Measurements from ENCODE around the gene APOBEC3B.
"Not testable (repeated sequence)": the region's sequence is repeated elsewhere in the genome, so short reads cannot be mapped to it uniquely, and the experiment has no call there.

Gene APOBEC3B

DNA sequence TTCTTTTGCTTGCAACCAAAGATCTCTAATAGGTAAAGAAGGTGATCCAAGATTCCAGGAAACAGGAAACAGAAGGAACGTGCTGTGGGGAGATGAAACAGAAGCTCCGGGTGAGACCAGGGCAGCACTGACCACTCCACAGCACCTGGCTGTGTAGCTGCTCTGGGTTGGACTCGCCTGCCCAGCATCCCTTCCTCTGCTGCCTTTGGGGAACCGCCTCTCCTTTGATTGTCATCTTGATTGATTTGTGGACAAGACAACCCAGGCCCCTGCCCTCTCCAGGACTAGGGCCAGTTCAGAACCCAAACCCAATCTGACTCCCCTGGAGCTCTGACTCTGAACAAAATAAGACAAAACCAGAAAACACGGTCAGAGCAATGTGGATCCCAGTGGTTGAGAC, 39.4 kb upstream of the APOBEC3B start:
- 93 to 95% methylated on average over 4 of the region's 5 CpGs for WGBS, 2 experiments (ENCODE audit: insufficient coverage in 2 of 2)
- Histone ChIP-seq H3K9me3 (ENCODE audit: control insufficient read depth, low read length) (no peaks in the 10 kb centered on the region), H3K4me1 (ENCODE audit: control insufficient read depth, insufficient read depth, low read length, poor library complexity, severe bottlenecking) (no peaks in the 10 kb centered on the region), H3K36me3 (ENCODE audit: control insufficient read depth, insufficient read depth, low read length) (no peaks in the 10 kb centered on the region), H3K27ac (ENCODE audit: low read depth, low read length, severe bottlenecking) (no peak overlapping the region), H3K4me3 (ENCODE audit: extremely low read depth, insufficient read depth, low read length, poor library complexity, severe bottlenecking) (no peak overlapping the region)

DNA sequence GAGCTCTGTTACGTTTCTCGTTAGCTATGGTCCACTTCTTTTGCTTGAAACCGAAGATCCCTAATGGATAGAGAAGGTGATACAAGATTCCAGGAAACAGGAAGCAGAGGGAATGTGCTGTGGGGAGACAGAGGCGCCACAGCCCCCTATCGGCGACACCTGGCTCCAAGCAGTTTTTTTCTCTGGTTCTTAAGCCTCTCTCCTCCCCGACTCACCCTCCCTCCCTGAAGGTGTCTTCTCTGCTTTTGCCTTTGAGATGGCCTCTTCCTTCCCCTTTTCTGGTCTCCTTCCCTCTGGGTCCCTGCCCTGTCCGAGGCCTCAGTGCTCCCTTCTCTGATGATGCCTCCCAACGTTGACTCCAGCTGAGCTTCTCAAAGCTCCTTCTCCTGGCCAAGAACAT, 38.9 kb upstream of the APOBEC3B start:
- no peak overlapping the region for H3K27ac ChIP-seq (ENCODE audit: low read depth, low read length, severe bottlenecking)
- no peaks in the 10 kb centered on the region for H3K4me1 ChIP-seq (ENCODE audit: control insufficient read depth, insufficient read depth, low read length, poor library complexity, severe bottlenecking)
- 79 to 83% methylated on average over 5 to 8 of the region's 9 CpGs for WGBS, 2 experiments (ENCODE audit: insufficient coverage in 2 of 2)
- no peak overlapping the region for H3K4me3 ChIP-seq (ENCODE audit: extremely low read depth, insufficient read depth, low read length, poor library complexity, severe bottlenecking)
- no peaks in the 10 kb centered on the region for H3K36me3 ChIP-seq (ENCODE audit: control insufficient read depth, insufficient read depth, low read length)
- no peaks in the 10 kb centered on the region for H3K9me3 ChIP-seq (ENCODE audit: control insufficient read depth, low read length)

DNA sequence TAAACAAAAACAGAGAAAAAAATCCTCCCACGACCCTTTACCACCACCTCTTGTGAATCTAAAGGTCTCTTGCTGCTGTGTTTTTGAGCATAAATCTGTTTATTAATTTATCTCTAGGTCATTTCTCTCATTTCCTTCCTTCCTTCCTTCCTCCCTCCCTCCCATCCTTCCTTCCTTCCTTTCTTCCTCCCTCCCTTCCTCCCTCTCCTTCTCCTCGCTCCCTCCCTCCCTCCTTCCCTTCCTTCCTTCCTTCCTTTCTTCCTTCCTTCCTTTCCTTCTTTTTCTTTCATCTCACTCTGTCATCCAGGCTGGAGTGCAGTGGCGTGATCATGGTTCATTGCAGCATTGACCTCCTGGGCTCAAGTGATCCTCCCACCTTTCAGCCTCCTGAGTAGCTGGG, 38.3 kb upstream of the APOBEC3B start:
- Histone ChIP-seq H3K9me3 (ENCODE audit: control insufficient read depth, low read length) (no peaks in the 10 kb centered on the region), H3K4me3 (ENCODE audit: extremely low read depth, insufficient read depth, low read length, poor library complexity, severe bottlenecking) (no peak overlapping the region), H3K27ac (ENCODE audit: low read depth, low read length, severe bottlenecking) (no peak overlapping the region), H3K36me3 (ENCODE audit: control insufficient read depth, insufficient read depth, low read length) (no peaks in the 10 kb centered on the region), H3K4me1 (ENCODE audit: control insufficient read depth, insufficient read depth, low read length, poor library complexity, severe bottlenecking) (no peaks in the 10 kb centered on the region)
- WGBS, 2 experiments (ENCODE audit: insufficient coverage in 2 of 2), result 96% methylated on average over 2 of the region's 3 CpGs; no CpG with 5 or more reads in 1 of the 2 experiments

DNA sequence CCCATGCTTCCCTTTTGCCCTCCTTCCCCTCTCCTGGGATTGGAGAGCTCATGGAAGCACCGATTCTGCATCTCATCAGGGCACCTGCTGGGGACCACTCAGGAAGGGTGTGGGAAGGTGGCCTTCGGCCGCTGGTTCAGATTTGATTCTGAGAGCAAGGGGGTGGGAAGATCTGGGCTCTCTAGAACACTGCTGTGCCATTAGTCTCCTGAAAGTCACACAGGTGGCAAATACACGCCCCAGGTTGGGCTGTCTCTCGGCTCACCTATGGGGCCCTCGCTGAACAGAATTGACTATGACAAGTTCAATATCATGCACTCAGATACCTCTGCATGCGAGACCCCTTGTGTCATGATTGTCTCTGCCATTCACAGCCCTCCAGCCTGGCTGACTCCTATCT, 37.5 kb upstream of the APOBEC3B start:
- 91 to 100% methylated on average over 6 to 7 of the region's 7 CpGs for WGBS, 2 experiments (ENCODE audit: insufficient coverage in 2 of 2)
- no peaks in the 10 kb centered on the region for H3K36me3 ChIP-seq (ENCODE audit: control insufficient read depth, insufficient read depth, low read length)
- H3K4me1 ChIP-seq (ENCODE audit: control insufficient read depth, insufficient read depth, low read length, poor library complexity, severe bottlenecking), result no peaks in the 10 kb centered on the region
- H3K9me3 ChIP-seq (ENCODE audit: control insufficient read depth, low read length), result no peaks in the 10 kb centered on the region
- H3K4me3 ChIP-seq (ENCODE audit: extremely low read depth, insufficient read depth, low read length, poor library complexity, severe bottlenecking), result no peak overlapping the region
- no peak overlapping the region for H3K27ac ChIP-seq (ENCODE audit: low read depth, low read length, severe bottlenecking)

DNA sequence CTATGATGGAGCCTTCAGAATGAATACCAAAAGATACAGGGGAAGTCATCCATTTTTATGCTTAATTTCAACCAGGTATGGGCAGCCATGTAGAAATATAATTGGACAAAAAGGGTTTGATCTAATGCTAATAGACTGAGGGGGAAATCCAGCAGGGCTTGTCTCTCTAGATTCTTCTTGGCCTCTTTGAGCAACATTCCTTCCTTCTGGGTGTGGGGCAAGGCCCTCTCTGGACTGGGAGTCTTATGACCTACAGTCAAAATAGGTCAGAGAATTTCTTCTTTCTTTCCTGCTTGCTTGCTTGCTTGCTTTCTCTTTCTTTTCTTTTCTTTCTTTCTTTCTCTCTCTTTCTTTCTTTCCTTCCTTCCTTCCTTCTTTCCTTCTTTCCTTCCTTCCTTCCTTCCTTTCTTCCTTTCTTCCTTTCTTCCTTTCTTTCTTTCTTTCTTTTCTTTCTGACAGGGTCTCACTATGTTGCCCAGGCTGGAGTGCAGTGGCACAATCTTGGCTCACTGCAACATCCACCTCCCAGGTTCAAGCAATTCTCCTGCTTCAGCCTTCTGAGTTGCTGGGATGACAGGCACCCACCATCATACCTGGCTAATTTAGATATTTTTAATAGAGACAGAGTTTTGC, 36.3 kb upstream of the APOBEC3B start:
- not testable (repeated sequence) for H3K27ac ChIP-seq (ENCODE audit: low read depth, low read length, severe bottlenecking); H3K9me3 ChIP-seq (ENCODE audit: control insufficient read depth, low read length); H3K36me3 ChIP-seq (ENCODE audit: control insufficient read depth, insufficient read depth, low read length); H3K4me3 ChIP-seq (ENCODE audit: extremely low read depth, insufficient read depth, low read length, poor library complexity, severe bottlenecking); H3K4me1 ChIP-seq (ENCODE audit: control insufficient read depth, insufficient read depth, low read length, poor library complexity, severe bottlenecking)

DNA sequence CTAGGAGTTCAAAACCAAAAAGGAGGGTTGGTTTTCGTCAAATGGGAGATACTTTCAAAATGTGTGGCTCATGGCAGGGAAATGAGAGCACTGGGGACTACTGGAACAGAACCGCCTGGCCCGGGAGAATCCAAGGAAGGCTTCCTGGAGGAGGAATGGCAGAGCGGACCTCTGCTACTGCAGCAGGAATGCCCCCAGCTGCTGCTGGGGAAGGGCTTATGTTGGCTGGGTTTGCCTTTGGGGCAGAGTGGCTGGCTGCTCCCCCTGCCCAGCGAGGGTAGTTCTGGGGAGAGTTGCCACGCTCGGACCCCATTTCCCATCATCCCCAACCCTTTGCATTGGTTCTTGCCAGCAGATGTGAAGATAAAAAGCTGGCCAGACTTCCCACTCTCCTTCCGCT, 35.4 kb upstream of the APOBEC3B start:
- Histone ChIP-seq H3K4me3 (ENCODE audit: extremely low read depth, insufficient read depth, low read length, poor library complexity, severe bottlenecking) (no peak overlapping the region), H3K36me3 (ENCODE audit: control insufficient read depth, insufficient read depth, low read length) (no peaks in the 10 kb centered on the region), H3K4me1 (ENCODE audit: control insufficient read depth, insufficient read depth, low read length, poor library complexity, severe bottlenecking) (no peaks in the 10 kb centered on the region), H3K9me3 (ENCODE audit: control insufficient read depth, low read length) (no peaks in the 10 kb centered on the region), H3K27ac (ENCODE audit: low read depth, low read length, severe bottlenecking) (no peak overlapping the region)
- WGBS, 2 experiments (ENCODE audit: insufficient coverage in 2 of 2), result 88 to 89% methylated on average over 6 to 8 of the region's 8 CpGs

DNA sequence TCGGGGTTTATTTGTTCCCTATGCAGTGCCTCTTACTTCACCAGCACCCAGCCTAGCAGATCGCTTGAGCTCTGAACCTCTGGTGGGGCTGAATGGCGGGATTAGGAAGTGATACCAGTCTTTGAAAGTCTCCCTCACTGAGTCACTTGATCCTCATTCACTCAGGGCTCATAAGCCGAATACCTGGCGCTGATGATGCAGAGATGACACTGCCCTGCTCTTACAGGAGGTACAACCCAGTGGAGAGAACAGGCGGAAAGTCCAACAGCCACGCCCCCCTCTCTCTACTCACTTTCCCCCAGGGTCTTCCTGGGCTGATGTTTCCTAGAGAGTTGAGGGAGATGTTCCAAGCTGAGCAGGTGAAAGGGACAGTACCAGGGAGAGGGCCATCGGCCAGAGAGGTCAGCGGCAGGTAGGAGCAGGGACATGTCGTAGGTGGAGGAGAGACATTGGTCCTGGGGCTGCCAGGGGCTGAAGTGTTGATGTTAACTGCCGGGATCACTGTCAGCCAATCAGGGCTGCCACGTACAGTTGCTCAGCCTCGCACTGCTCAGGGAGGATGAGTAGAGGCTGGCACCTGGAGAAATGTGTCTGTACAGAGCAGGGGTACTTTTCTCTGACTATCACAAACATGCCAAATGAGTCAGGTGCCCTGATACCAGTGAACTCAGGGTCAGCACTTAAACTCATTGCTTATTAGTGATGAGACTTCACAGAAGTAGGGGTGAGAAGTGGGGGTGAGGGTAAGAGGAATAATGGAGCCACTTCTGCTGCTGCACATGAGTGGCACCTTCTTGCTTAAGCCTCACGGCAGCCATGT, 34.6 kb upstream of the APOBEC3B start:
- no peaks in the 10 kb centered on the region for H3K9me3 ChIP-seq (ENCODE audit: control insufficient read depth, low read length)

DNA sequence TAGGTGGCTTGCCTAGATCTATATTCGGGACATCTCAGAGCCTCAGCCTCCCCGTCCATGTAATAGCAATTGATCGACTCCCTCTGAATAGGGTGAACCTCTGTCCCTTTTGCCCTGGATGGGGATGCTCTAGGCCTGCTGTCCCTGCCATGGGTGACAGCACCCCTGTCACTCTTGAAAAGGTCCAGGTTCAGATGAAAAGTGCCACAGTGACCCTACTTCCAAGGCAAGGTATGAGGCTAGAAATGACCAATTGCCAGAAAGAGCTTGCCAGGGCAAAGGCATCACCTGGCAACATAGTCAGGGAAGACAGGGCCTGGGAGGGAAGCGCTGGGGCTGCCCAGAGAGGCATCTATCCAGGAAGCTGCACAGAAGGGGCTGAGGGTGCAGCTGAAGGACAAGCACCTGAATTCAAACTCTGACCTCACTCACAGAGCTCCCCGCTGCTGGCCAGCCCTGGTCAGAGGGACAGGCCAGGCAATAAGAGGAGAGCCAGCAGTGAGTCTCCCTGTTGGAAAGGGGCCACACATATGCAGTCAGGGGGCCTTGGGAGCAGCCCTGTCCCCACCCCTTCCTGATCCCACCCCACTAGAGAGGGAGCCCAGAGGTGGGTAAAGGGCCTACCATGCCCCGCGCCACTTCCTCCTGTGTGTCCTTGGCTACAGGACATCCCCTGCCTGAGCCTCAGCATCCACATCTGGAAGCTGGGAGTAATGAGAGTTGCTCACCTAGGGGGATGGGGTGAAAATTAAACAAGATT, 33.8 kb upstream of the APOBEC3B start:
- Histone ChIP-seq H3K4me1 (ENCODE audit: control insufficient read depth, insufficient read depth, low read length, poor library complexity, severe bottlenecking) (no peaks in the 10 kb centered on the region), H3K4me3 (ENCODE audit: extremely low read depth, insufficient read depth, low read length, poor library complexity, severe bottlenecking) (no peak overlapping the region)
- WGBS, 2 experiments (ENCODE audit: insufficient coverage in 2 of 2), result 83 to 93% methylated on average over 5 of the region's 7 CpGs

More for the DNA sequence above, 34.6 kb upstream of the APOBEC3B start:
- Histone ChIP-seq H3K4me3 (ENCODE audit: extremely low read depth, insufficient read depth, low read length, poor library complexity, severe bottlenecking) (no peak overlapping the region), H3K36me3 (ENCODE audit: control insufficient read depth, insufficient read depth, low read length) (no peaks in the 10 kb centered on the region), H3K4me1 (ENCODE audit: control insufficient read depth, insufficient read depth, low read length, poor library complexity, severe bottlenecking) (no peaks in the 10 kb centered on the region), H3K27ac (ENCODE audit: low read depth, low read length, severe bottlenecking) (no peak overlapping the region)
- WGBS, 2 experiments (ENCODE audit: insufficient coverage in 2 of 2), result 84 to 92% methylated on average over 10 to 11 of the region's 14 CpGs

DNA sequence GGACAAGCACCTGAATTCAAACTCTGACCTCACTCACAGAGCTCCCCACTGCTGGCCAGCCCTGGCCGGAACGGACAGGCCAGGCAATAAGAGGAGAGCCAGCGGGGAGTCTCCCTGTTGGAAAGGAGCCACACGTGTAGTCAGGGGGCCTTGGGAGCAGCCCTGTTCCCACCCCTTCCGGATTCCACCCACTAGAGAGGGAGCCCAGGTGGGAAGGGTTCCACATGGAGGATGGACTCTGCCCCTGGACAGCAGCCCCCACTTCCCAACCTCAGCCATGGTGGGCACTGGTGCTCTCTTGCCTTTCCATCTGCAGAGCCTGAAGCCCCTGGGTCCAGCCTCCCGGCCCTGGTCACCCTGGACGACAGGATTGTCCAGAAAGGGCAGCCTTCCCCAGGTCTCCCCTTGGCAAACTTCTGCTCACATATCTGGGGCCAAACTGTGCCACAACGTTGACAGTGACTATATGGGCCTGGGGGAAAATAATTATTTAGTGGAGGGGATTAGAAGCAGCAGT, 32.2 kb upstream of the APOBEC3B start:
- Histone ChIP-seq H3K4me1 (ENCODE audit: control insufficient read depth, insufficient read depth, low read length, poor library complexity, severe bottlenecking) (no peaks in the 10 kb centered on the region), H3K4me3 (ENCODE audit: extremely low read depth, insufficient read depth, low read length, poor library complexity, severe bottlenecking) (no peak overlapping the region), H3K36me3 (ENCODE audit: control insufficient read depth, insufficient read depth, low read length) (no peaks in the 10 kb centered on the region), H3K9me3 (ENCODE audit: control insufficient read depth, low read length) (no peaks in the 10 kb centered on the region), H3K27ac (ENCODE audit: low read depth, low read length, severe bottlenecking) (no peak overlapping the region)
- 64 to 81% methylated on average over 2 to 5 of the region's 8 CpGs for WGBS, 2 experiments (ENCODE audit: insufficient coverage in 2 of 2)

More for the DNA sequence above, 33.8 kb upstream of the APOBEC3B start:
- Histone ChIP-seq H3K27ac (ENCODE audit: low read depth, low read length, severe bottlenecking) (no peak overlapping the region), H3K36me3 (ENCODE audit: control insufficient read depth, insufficient read depth, low read length) (no peaks in the 10 kb centered on the region), H3K9me3 (ENCODE audit: control insufficient read depth, low read length) (no peaks in the 10 kb centered on the region)

DNA sequence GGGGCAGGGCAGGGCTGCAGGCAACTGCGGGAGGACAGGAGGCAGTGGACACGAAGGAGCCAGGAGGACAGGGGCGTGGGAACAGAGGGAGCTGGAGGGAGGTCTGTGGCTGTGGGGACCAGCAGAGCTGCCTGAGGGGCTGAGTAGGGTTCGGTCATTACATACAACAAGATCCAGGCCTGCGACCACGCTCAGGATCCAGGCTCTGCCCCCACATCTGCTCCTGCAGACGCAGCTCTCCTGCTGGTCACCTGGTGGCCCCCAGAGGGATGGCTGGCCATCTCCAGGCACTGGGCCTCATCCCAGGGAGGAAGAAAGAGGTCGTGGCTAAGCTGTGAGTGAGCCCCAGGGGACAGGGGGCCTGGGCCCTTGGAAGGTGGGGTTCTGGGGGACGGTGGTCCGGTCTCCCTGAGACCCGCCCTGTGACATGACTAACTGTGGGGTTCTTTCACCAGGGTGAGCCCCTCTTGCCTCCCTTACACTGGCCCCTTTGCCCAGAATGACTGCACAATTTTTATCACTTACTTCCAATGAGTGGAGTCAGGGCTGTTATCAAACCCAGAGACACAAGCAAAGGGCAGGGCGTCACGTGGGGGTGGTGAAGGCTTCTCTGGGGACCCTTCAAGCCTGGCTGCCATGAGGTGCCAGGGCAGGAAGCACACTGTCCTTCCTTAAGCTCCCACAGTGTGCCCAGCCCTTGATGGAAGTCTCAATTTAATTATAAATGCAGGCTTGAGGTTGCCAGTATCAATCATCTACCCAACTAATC, 31.4 kb upstream of the APOBEC3B start:
- no peak overlapping the region for H3K27ac ChIP-seq (ENCODE audit: low read depth, low read length, severe bottlenecking)
- no peak overlapping the region for H3K4me3 ChIP-seq (ENCODE audit: extremely low read depth, insufficient read depth, low read length, poor library complexity, severe bottlenecking)
- no peaks in the 10 kb centered on the region for H3K4me1 ChIP-seq (ENCODE audit: control insufficient read depth, insufficient read depth, low read length, poor library complexity, severe bottlenecking)
- H3K9me3 ChIP-seq (ENCODE audit: control insufficient read depth, low read length), result no peaks in the 10 kb centered on the region
- no peaks in the 10 kb centered on the region for H3K36me3 ChIP-seq (ENCODE audit: control insufficient read depth, insufficient read depth, low read length)
- 89 to 93% methylated on average over 9 to 10 of the region's 13 CpGs for WGBS, 2 experiments (ENCODE audit: insufficient coverage in 2 of 2)

Data from mesodermal cell (in vitro differentiated cells).